ENCODE results near the gene ITGA11. TPM values are rescaled to one million over a fixed set of nuclear protein-coding genes. Genes with fewer than 3 reads are reported as not detected.
A peak's percentile ranks its signal among the peaks of the same experiment; 100 is the strongest.

ITGA11 gene
- total RNA-seq, 1 donor from 2014 or later: 0.92 TPM

GRCh38 chr15:68264282-68264681, 167.7 kb downstream of the ITGA11 start:
- H3K4me3 Mint-ChIP-seq: peak overlapping the region; percentile 3
- peaks cover 3% of the 10 kb centered on the region for H3K4me1 Mint-ChIP-seq (ENCODE audit: unreplicated experiment)
- H3K27ac Mint-ChIP-seq: peak overlapping the region; percentile 19
- H3K9me3 Mint-ChIP-seq: no peaks in the 10 kb centered on the region
- TF ChIP-seq CTCF (conservative IDR thresholded peaks at IDR 0.05): no peak
- DNase-seq (ENCODE audit: extremely low spot score, unreplicated experiment): no peak
- H3K27me3 Mint-ChIP-seq: peaks cover 3% of the 10 kb centered on the region
- no peaks in the 10 kb centered on the region for H3K36me3 Mint-ChIP-seq

- H3K27me3 Mint-ChIP-seq: peaks cover 3% of the 10 kb centered on the region
- TF ChIP-seq CTCF (conservative IDR thresholded peaks at IDR 0.05): no peak
- H3K36me3 Mint-ChIP-seq: no peaks in the 10 kb centered on the region
- DNase-seq (ENCODE audit: extremely low spot score, unreplicated experiment): no peak
- H3K27ac Mint-ChIP-seq: no peak overlapping the region
- no peak overlapping the region for H3K4me3 Mint-ChIP-seq
- H3K4me1 Mint-ChIP-seq (ENCODE audit: unreplicated experiment): peaks cover 3% of the 10 kb centered on the region
- no peaks in the 10 kb centered on the region for H3K9me3 Mint-ChIP-seq
Observed at GRCh38 chr15:68262514-68263356, 169.2 kb downstream of the ITGA11 start.

- TF ChIP-seq CTCF (conservative IDR thresholded peaks at IDR 0.05): no peak
- no peaks in the 10 kb centered on the region for H3K9me3 Mint-ChIP-seq
- H3K27ac Mint-ChIP-seq: no peak overlapping the region
- H3K4me1 Mint-ChIP-seq (ENCODE audit: unreplicated experiment): peaks cover 3% of the 10 kb centered on the region
- no peak for DNase-seq (ENCODE audit: extremely low spot score, unreplicated experiment)
- H3K36me3 Mint-ChIP-seq: no peaks in the 10 kb centered on the region
- peaks cover 3% of the 10 kb centered on the region for H3K27me3 Mint-ChIP-seq
- H3K4me3 Mint-ChIP-seq: no peak overlapping the region
Observed at GRCh38 chr15:68261980-68262379, 170.0 kb downstream of the ITGA11 start.

GRCh38 chr15:68261241-68261640, 170.7 kb downstream of the ITGA11 start:
- Mint-ChIP-seq H3K9me3 (no peaks in the 10 kb centered on the region), H3K4me1 (ENCODE audit: unreplicated experiment) (peaks cover 3% of the 10 kb centered on the region), H3K27ac (no peak overlapping the region), H3K27me3 (peaks cover 3% of the 10 kb centered on the region), H3K36me3 (no peaks in the 10 kb centered on the region), H3K4me3 (no peak overlapping the region)
- no peak for TF ChIP-seq CTCF (conservative IDR thresholded peaks at IDR 0.05)
- no peak for DNase-seq (ENCODE audit: extremely low spot score, unreplicated experiment)

- H3K27me3 Mint-ChIP-seq: peaks cover 3% of the 10 kb centered on the region
- H3K4me3 Mint-ChIP-seq: no peak overlapping the region
- H3K27ac Mint-ChIP-seq: no peak overlapping the region
- no peak for DNase-seq (ENCODE audit: extremely low spot score, unreplicated experiment)
- no peak for TF ChIP-seq CTCF (conservative IDR thresholded peaks at IDR 0.05)
- no peaks in the 10 kb centered on the region for H3K36me3 Mint-ChIP-seq
- H3K4me1 Mint-ChIP-seq (ENCODE audit: unreplicated experiment): peaks cover 3% of the 10 kb centered on the region
- no peaks in the 10 kb centered on the region for H3K9me3 Mint-ChIP-seq
Observed at GRCh38 chr15:68259883-68260282, 172.1 kb downstream of the ITGA11 start.
